ENCODE data around the gene GALNT9. TPM values are rescaled to one million over a fixed set of nuclear protein-coding genes. Genes with fewer than 3 reads are reported as not detected.

GALNT9 gene
- total and polyA plus RNA-seq, 9 donors: 0.12 to 21.9 (median 1.3) TPM; not detected in 1

DNA sequence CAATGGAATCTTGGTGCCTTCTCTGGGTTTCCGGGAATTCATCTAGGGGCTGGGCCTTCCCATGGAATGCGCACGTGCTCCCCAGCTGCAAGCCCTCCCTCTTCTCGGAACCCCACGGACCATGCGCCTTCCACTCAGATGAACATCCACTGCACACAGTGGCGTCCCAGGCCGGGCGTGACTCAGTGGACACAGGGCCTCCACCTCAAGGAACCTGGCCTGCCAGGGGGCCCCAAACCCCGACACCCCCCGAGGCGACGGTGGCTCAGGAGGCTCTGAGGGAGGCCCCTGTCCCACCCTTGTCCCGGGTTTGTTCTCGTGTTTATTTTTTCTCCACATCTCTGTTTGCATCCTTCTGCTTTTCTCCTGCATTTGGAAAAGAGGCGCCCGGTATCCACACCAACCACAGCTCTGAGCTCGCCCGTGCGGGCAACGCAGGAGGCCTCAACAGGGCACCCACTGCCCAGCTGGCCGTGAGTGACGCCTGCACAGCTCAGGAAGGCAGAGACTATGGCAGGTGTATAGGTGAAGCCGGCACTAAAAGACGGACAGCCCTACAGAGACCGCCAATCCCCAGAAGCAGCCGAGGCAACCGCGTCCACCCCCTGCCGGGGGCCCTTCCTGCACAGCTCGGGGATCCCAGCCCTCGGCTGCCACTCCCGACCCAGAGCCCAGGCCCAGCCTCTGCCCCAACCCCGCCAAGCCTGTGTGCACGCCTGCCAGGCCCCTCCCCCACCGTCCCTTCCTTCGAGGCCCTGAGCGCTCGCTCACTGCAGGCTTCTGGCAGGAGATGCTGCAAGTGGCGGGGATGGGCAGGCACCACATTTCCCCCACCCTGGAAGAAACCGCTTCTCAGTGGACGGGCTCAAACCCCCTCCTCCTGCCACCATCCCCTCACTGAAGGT is 23.8 kb upstream of the GALNT9 start:
- no peaks in the 10 kb centered on the region for H3K9me3 ChIP-seq
- no peak for DNase-seq
- H3K4me3 ChIP-seq: no peak overlapping the region
- H3K4me1 ChIP-seq (ENCODE audit: insufficient read depth): peaks cover 2% of the 10 kb centered on the region
- TF ChIP-seq EP300 (IDR thresholded peaks at IDR 0.05) (no peak), POLR2A (IDR thresholded peaks at IDR 0.05) (no peak), CTCF (IDR thresholded peaks at IDR 0.05) (no peak)
- intact Hi-C loops (cut with DNase I): no loop called here
- H3K27ac ChIP-seq: no peak overlapping the region
- 57 to 59% (median 59%) methylated on average over 41 to 42 of the region's 42 CpGs for WGBS, 3 donors
- H3K36me3 ChIP-seq: no peaks in the 10 kb centered on the region
- no peaks in the 10 kb centered on the region for H3K27me3 ChIP-seq

DNA sequence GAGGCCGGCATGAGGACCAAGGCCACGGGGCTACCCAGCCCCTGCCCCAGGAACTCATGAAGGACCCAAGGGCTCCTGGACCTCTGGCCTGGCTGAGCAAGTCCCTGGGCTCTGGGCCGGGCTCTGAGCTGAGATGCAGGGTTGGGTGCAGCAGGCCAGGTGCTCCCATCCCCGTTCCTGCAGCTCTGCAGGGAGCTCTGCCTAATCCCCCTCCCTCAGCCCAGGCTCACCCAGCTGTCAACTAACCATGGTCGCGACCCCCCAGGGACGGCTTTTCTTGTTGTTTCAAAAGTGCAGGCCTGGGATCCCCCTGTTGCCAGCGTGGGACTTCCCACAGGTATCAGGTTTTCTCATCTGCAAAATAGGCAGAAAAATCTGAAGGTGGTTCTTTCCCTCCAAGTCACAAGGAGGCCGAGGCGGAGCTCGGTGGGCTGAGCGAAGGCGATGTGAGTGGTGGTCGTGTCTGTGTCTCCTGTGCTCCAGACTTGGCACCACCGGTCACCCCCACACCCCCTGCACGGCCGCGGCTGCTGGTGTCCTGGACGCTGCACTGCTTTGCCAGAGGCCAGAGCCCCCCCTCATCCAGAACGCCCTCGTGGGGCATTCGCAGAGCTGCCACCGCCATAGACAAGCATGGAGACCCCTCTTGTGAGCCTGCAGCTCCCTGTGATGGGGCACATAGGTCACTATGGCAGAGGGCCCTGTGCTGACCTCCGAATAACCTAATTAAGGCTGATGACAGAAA is 22.5 kb upstream of the GALNT9 start:
- no peak overlapping the region for H3K4me3 ChIP-seq
- no peak overlapping the region for H3K27ac ChIP-seq
- TF ChIP-seq POLR2A (IDR thresholded peaks at IDR 0.05): no peak
- intact Hi-C loops (cut with DNase I): no loop called here
- no peaks in the 10 kb centered on the region for H3K36me3 ChIP-seq
- no peaks in the 10 kb centered on the region for H3K4me1 ChIP-seq (ENCODE audit: insufficient read depth)
- no peaks in the 10 kb centered on the region for H3K27me3 ChIP-seq
- no peak for DNase-seq
- no peaks in the 10 kb centered on the region for H3K9me3 ChIP-seq
- 74 to 82% (median 82%) methylated on average over 24 of the region's 24 CpGs for WGBS, 3 donors

GRCh38 chr12:132349501-132350131 is 20.2 kb upstream of the GALNT9 start:
- Histone ChIP-seq H3K27me3 (no peaks in the 10 kb centered on the region), H3K9me3 (no peaks in the 10 kb centered on the region), H3K4me1 (ENCODE audit: insufficient read depth) (no peaks in the 10 kb centered on the region), H3K27ac (no peak overlapping the region), H3K36me3 (no peaks in the 10 kb centered on the region), H3K4me3 (no peak overlapping the region)
- intact Hi-C loops (cut with DNase I): no loop called here
- TF ChIP-seq EP300 (IDR thresholded peaks at IDR 0.05) (no peak), POLR2A (IDR thresholded peaks at IDR 0.05) (no peak), CTCF (IDR thresholded peaks at IDR 0.05) (no peak)
- WGBS, 3 donors: 80 to 100% (median 82%) methylated on average over 1 of the region's 1 CpG
- no peak for DNase-seq

DNA sequence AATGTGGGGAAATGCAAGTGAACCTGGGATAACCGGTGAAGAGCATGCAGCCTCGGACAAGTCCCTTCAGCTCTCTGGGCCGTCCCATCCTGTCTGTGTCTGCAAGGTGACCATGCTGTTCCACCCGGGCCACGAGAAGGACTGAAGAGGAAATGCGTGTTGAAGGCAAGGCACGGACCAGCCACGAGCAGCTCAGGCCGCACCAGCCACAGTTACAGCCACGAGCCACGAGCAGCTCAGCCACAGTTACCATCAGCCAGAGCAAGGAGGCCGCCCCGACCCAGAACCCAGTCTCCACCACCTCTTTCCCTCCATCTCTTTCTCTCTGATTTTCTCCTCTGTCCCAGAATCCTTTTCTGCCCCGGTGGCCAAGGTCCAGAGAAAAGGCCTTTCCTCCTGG is 18.8 kb upstream of the GALNT9 start:
- TF ChIP-seq POLR2A (IDR thresholded peaks at IDR 0.05): no peak
- TF ChIP-seq EP300 (IDR thresholded peaks at IDR 0.05): no peak
- no peak for TF ChIP-seq CTCF (IDR thresholded peaks at IDR 0.05)
- H3K27ac ChIP-seq: no peak overlapping the region
- intact Hi-C loops (cut with DNase I): no loop called here
- no peak for DNase-seq
- WGBS, 3 donors: 87 to 95% (median 90%) methylated on average over 14 of the region's 14 CpGs
- H3K9me3 ChIP-seq: no peaks in the 10 kb centered on the region
- H3K4me1 ChIP-seq (ENCODE audit: insufficient read depth): no peaks in the 10 kb centered on the region
- H3K36me3 ChIP-seq: no peaks in the 10 kb centered on the region
- no peak overlapping the region for H3K4me3 ChIP-seq
- no peaks in the 10 kb centered on the region for H3K27me3 ChIP-seq

All from ovary (tissue), 9 donors.